Psoas muscle (tissue), 8 donors: ENCODE data around the gene C16orf92. TPM values are rescaled to one million over a fixed set of nuclear protein-coding genes. Genes with fewer than 3 reads are reported as not detected.
A peak's percentile ranks its signal among the peaks of the same experiment; 100 is the strongest.

ENCODE experiments used
- ATAC-seq, 4 donors: fragments of 200-7000 bp; cut with Tn5 transposase; one replicate each; pipeline ENCODE4 v1.9.1; 2020; ENCODE audit warnings: moderate library complexity in 3 of 4, mild to moderate bottlenecking in 2 of 4
- DNase-seq, 2 donors: peaks; one replicate each; pipeline ENCODE4 v3.0.0-alpha.2; 2020
- H3K27ac ChIP-seq: fragments of 200-600 bp; one replicate; pipeline ENCODE4 v1.8.0; 2022
- H3K27me3 ChIP-seq, 3 donors: fragments of 200-600 bp in 1 of 3; one replicate each; pipeline versions ENCODE4 v1.6.1 to v1.8.0; 2013 to 2022; ENCODE audit warnings: low read length in 2 of 3, mild to moderate bottlenecking in 2 of 3, moderate library complexity in 1 of 3; ENCODE audit not compliant: insufficient read depth in 3 of 3
- H3K36me3 ChIP-seq, 2 donors: fragments of 200-600 bp in 1 of 2; one replicate each; pipeline versions ENCODE4 v1.6.1 to v1.8.0; 2013 to 2022; ENCODE audit warnings: low read depth in 1 of 2, mild to moderate bottlenecking in 1 of 2, moderate library complexity in 1 of 2; ENCODE audit not compliant: insufficient read depth in 1 of 2
- H3K4me1 ChIP-seq: fragments of 200-600 bp; one replicate; pipeline ENCODE4 v1.8.0; 2022
- H3K4me3 ChIP-seq: fragments of 200-600 bp; one replicate; pipeline ENCODE4 v1.8.0; 2022; ENCODE audit warnings: mild to moderate bottlenecking
- H3K9me3 ChIP-seq: fragments of 200-600 bp; one replicate; pipeline ENCODE4 v1.8.0; 2022
- CTCF ChIP-seq: fragments of 200-600 bp; IDR thresholded peaks from one replicate; pipeline ENCODE4 v1.8.0; 2022; ENCODE audit warnings: antibody characterized with exemption
- WGBS, 3 donors: extraction: QIAGEN DNeasy Blood & Tissue Kit; methylation state at CpG; one replicate each; pipeline versions ENCODE4 v1.1.6 to v1.1.7; 2013; 5-methylcytosine and 5-hydroxymethylcytosine counted together
- intact Hi-C, 2 donors: fragments of 100-400 bp; cut with DNase I; formaldehyde crosslinking; loops; one replicate each; pipeline versions ENCODE4 v1.11.0 to v1.14.2; 2022
- polyA plus RNA-seq, 3 donors: library from polyadenylated mRNA; stranded (reverse); fragments of 200-250 nt; gene quantifications; one replicate each; pipeline ENCODE4 v1.2.3, GENCODE V29; 2013
- total RNA-seq, 4 donors: library from RNA; stranded (reverse); fragmentation: NEBNext Ultra II Directional in 2 of 4; extraction: Animal tissue kit (Norgen Biotek cat#: 25700) in 2 of 4; gene quantifications; one replicate each; pipeline versions ENCODE4 v1.2.1 to v1.2.4, GENCODE V29; 2021 to 2023
- donor health status: healthy with polysubstance abuse.
- donor health status: DM: no; HTN: no; CAD: no; lungs with moderate emphysema.
- donor health status: Bipolar disorder and iron deficiency.
- donor health status: healthy.
- donor health status: DM: yes; HTN: yes; CAD: no.
- donor health status: DM: no; HTN: no; CAD: no.
- donor health status: DM: no; HTN: no; CAD: no.
- donor health status: DM: yes; HTN: yes; CAD: no.

Gene C16orf92
- total and polyA plus RNA-seq, 7 donors = not detected

GRCh38 chr16:29985271-29985811 is 37.7 kb upstream of the C16orf92 start:
- Histone ChIP-seq H3K4me3 (no peak overlapping the region), H3K4me1 (no peaks in the 10 kb centered on the region), H3K27ac (no peak overlapping the region), H3K36me3 (peaks cover 17 to 100% of the 10 kb centered on the region in 2 donors), H3K9me3 (no peaks in the 10 kb centered on the region), H3K27me3 (no peaks in the 10 kb centered on the region)
- intact Hi-C loops = no loop called here
- ATAC-seq (peak in 1 of 4 donors; percentile 13), DNase-seq (no peak)
- no peak for TF ChIP-seq CTCF
- 93% methylated on average over 27 to 28 of the region's 28 CpGs for WGBS, 3 donors

GRCh38 chr16:29986231-29986630 is 36.8 kb upstream of the C16orf92 start:
- Histone ChIP-seq H3K27me3 (no peaks in the 10 kb centered on the region), H3K4me3 (no peak overlapping the region), H3K4me1 (no peaks in the 10 kb centered on the region), H3K27ac (no peak overlapping the region), H3K36me3 (peaks cover 16 to 100% of the 10 kb centered on the region in 2 donors), H3K9me3 (no peaks in the 10 kb centered on the region)
- ATAC-seq = no peak
- no peak for DNase-seq
- TF ChIP-seq CTCF = no peak
- intact Hi-C loops = no loop called here
- WGBS, 3 donors = 93% methylated on average over 20 of the region's 20 CpGs

GRCh38 chr16:29986931-29987330 is 36.1 kb upstream of the C16orf92 start:
- no peaks in the 10 kb centered on the region for H3K27me3 ChIP-seq
- ATAC-seq = peak in 1 of 4 donors; percentile 14
- no peak overlapping the region for H3K4me3 ChIP-seq
- H3K27ac ChIP-seq = no peak overlapping the region
- 84 to 100% (median 94%) methylated on average over 2 to 5 of the region's 5 CpGs for WGBS, 3 donors
- no peaks in the 10 kb centered on the region for H3K9me3 ChIP-seq
- no peak for DNase-seq
- peaks cover 17 to 100% of the 10 kb centered on the region in 2 donors for H3K36me3 ChIP-seq
- TF ChIP-seq CTCF = no peak
- H3K4me1 ChIP-seq = no peaks in the 10 kb centered on the region
- intact Hi-C loops = no loop called here

GRCh38 chr16:29987371-29988085 is 35.5 kb upstream of the C16orf92 start:
- Histone ChIP-seq H3K27ac (no peak overlapping the region), H3K9me3 (no peaks in the 10 kb centered on the region), H3K27me3 (no peaks in the 10 kb centered on the region), H3K4me3 (no peak overlapping the region), H3K4me1 (no peaks in the 10 kb centered on the region), H3K36me3 (peaks cover 19 to 100% of the 10 kb centered on the region in 2 donors)
- no peak for TF ChIP-seq CTCF
- ATAC-seq (no peak), DNase-seq (no peak)
- WGBS, 3 donors = 92 to 93% (median 92%) methylated on average over 27 to 35 of the region's 35 CpGs
- intact Hi-C loops = no loop called here
